H1 (cell line): ENCODE measurements around the gene SLC28A1.

Source experiments
- CBX5 ChIP-seq: fragments of 300-800, 300-1000 bp; sonication (generic); IDR thresholded peaks from 2 replicates; pipeline ENCODE4 v1.7.1; 2016; ENCODE audit warnings: antibody characterized with exemption, low read length, low read depth
- CBX8 ChIP-seq: fragments of 300-800, 300-1000 bp; sonication (generic); IDR thresholded peaks from 2 replicates; pipeline ENCODE4 v1.7.1; 2016; ENCODE audit warnings: low read depth, low read length, borderline replicate concordance
- EP300 ChIP-seq, 2 experiments: IDR thresholded peaks; 1 replicate in 1 of 2; 2 replicates in 1 of 2; pipeline ENCODE4 v1.6.1; 2011 to 2012; ENCODE audit warnings: low read depth in 2 of 2, low read length in 2 of 2, mild to moderate bottlenecking in 2 of 2, borderline replicate concordance in 1 of 2, inconsistent platforms in 1 of 2, moderate library complexity in 1 of 2
- GABPA ChIP-seq: IDR thresholded peaks from 2 replicates; pipeline ENCODE4 v1.6.1; 2011; ENCODE audit warnings: mild to moderate bottlenecking, low read length, moderate library complexity, borderline replicate concordance; ENCODE audit not compliant: insufficient read depth
- NRF1 ChIP-seq: IDR thresholded peaks from 2 replicates; pipeline ENCODE4 v1.6.1; 2011; ENCODE audit warnings: mild to moderate bottlenecking, low read depth, low read length, improper control_type of control experiment
- SIRT6 ChIP-seq: IDR thresholded peaks from one replicate; pipeline ENCODE4 v1.7.1; 2012; ENCODE audit warnings: low read length, inconsistent platforms
- SP1 ChIP-seq: IDR thresholded peaks from 2 replicates; pipeline ENCODE4 v1.6.1; 2011; ENCODE audit warnings: low read depth, low read length
- SUZ12 ChIP-seq: fragments of 200-600 bp; sonication (generic); IDR thresholded peaks from 2 replicates; pipeline ENCODE4 v1.6.1; 2012; ENCODE audit warnings: mild to moderate bottlenecking, inconsistent platforms, low read length, moderate library complexity, mixed read lengths
- TEAD4 ChIP-seq: IDR thresholded peaks from 2 replicates; pipeline ENCODE4 v1.6.1; 2012; ENCODE audit warnings: low read depth, low read length, inconsistent platforms, mixed read lengths
- ZNF274 ChIP-seq: IDR thresholded peaks from 2 replicates; pipeline ENCODE4 v1.7.0; 2012; ENCODE audit warnings: low read length, borderline replicate concordance; ENCODE audit errors: extremely low read depth
- TF ChIP-seq, protein P1 (sequence below): IDR thresholded peaks from 2 replicates; pipeline ENCODE4 v1.6.1; 2012; ENCODE audit warnings: inconsistent platforms
- TF ChIP-seq, protein P2 (sequence below), 3 experiments: IDR thresholded peaks; 1 replicate in 2 of 3; 2 replicates in 1 of 3; pipeline versions ENCODE4 v1.5.1 to v1.6.1; 2011; ENCODE audit warnings: low read length in 3 of 3, mild to moderate bottlenecking in 3 of 3, inconsistent platforms in 2 of 3, low read depth in 1 of 3, moderate library complexity in 1 of 3; ENCODE audit not compliant: insufficient read depth in 1 of 3; ENCODE audit errors: control extremely low read depth in 1 of 3

DNA sequence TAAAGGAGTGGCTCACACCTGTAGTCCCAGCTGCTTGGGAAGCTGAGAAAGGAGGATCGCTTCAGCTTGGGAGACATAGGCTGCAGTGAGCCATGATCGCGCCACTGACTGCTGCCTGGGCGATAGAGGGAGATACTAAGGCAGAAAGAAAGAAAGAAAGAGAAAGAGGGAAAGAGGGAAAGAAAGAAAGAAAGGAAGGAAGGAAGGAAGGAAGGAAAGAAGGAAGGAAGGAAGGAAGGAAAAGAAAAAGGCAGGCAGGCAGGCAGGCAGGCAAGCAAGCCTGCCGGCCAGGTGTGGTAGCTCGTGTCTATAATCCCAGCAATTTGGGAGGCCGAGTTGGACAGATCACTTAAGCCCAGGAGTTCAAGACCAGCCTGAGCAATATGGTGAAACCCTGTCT is 15.3 kb downstream of the SLC28A1 start:
- TF ChIP-seq NRF1 (no peak), EP300 (IDR thresholded peaks at IDR 0.05; ENCODE audit: borderline replicate concordance in 1 of 2, low read depth in 2 of 2, low read length in 2 of 2) (no peak), CBX5 (no peak), SP1 (no peak), CBX8 (no peak), SUZ12 (no peak), SIRT6 (no peak), TEAD4 (no peak), ZNF274 (no peak), GABPA (no peak)
- TF ChIP-seq, protein P1, sequence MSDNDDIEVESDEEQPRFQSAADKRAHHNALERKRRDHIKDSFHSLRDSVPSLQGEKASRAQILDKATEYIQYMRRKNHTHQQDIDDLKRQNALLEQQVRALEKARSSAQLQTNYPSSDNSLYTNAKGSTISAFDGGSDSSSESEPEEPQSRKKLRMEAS: no peak
- TF ChIP-seq, protein P2, sequence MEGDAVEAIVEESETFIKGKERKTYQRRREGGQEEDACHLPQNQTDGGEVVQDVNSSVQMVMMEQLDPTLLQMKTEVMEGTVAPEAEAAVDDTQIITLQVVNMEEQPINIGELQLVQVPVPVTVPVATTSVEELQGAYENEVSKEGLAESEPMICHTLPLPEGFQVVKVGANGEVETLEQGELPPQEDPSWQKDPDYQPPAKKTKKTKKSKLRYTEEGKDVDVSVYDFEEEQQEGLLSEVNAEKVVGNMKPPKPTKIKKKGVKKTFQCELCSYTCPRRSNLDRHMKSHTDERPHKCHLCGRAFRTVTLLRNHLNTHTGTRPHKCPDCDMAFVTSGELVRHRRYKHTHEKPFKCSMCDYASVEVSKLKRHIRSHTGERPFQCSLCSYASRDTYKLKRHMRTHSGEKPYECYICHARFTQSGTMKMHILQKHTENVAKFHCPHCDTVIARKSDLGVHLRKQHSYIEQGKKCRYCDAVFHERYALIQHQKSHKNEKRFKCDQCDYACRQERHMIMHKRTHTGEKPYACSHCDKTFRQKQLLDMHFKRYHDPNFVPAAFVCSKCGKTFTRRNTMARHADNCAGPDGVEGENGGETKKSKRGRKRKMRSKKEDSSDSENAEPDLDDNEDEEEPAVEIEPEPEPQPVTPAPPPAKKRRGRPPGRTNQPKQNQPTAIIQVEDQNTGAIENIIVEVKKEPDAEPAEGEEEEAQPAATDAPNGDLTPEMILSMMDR (IDR thresholded peaks at IDR 0.05; ENCODE audit: control extremely low read depth in 1 of 3, insufficient read depth in 1 of 3, low read depth in 1 of 3, low read length in 3 of 3): no peak
